ENCODE measurements around the gene SPTLC3.

- TF ChIP-seq CTCF (IDR thresholded peaks at IDR 0.05) (no peak), POLR2A (IDR thresholded peaks at IDR 0.05) (no peak)
These were observed 54.0 kb downstream of the SPTLC3 start for GRCh38 chr20:13062789-13063188.

Data from Peyer's patch (tissue), 4 donors.